Transverse colon (tissue), 4 donors: ENCODE data around the gene TRPM3. TPM values are rescaled to one million over a fixed set of nuclear protein-coding genes. Genes with fewer than 3 reads are reported as not detected.

Source experiments
- DNase-seq: peaks from one replicate; pipeline ENCODE4 v3.0.0-alpha.2; 2019
- H3K27ac ChIP-seq, 4 donors: fragments of 200-600 bp; sonication (generic); 2 replicates each; pipeline ENCODE4 v1.5.1; 2016 to 2018; ENCODE audit warnings: inconsistent platforms in 4 of 4
- H3K27me3 ChIP-seq: fragments of 200-600 bp; sonication (generic); 2 replicates; pipeline ENCODE4 v1.5.1; 2017; ENCODE audit warnings: inconsistent platforms
- H3K36me3 ChIP-seq, 4 donors: fragments of 200-600 bp; sonication (generic); 2 replicates each; pipeline ENCODE4 v1.5.1; 2017 to 2019; ENCODE audit warnings: inconsistent platforms in 4 of 4
- H3K4me1 ChIP-seq, 4 donors: fragments of 200-600 bp; sonication (generic); 2 replicates each; pipeline ENCODE4 v1.5.1; 2017 to 2020; ENCODE audit warnings: inconsistent platforms in 4 of 4
- H3K4me3 ChIP-seq, 4 donors: fragments of 200-600 bp; sonication (generic); 1 replicate in 1 of 4; 2 replicates in 3 of 4; pipeline versions ENCODE4 v1.5.1 to v1.6.1; 2017 to 2019; ENCODE audit warnings: inconsistent platforms in 4 of 4
- H3K9me3 ChIP-seq, 2 donors: fragments of 200-600 bp; sonication (generic); 2 replicates each; pipeline ENCODE4 v1.5.1; 2017 to 2019; ENCODE audit warnings: inconsistent platforms in 2 of 2
- CTCF ChIP-seq, 5 experiments: fragments of 200-600 bp in 3 of 5; fragments of 450-650 bp in 2 of 5; sonication (generic) in 3 of 5; IDR thresholded peaks; 1 replicate in 2 of 5; 2 replicates in 3 of 5; pipeline ENCODE4 v1.5.1; 2016 to 2017; ENCODE audit warnings: antibody characterized with exemption in 5 of 5, inconsistent platforms in 3 of 5, mild to moderate bottlenecking in 2 of 5, moderate library complexity in 1 of 5
- EP300 ChIP-seq: sonication (generic); formaldehyde crosslinking; IDR thresholded peaks from one replicate; pipeline ENCODE4 v1.6.1; 2017; ENCODE audit warnings: antibody characterized with exemption, low read depth
- POLR2A ChIP-seq: fragments of 450-650 bp; IDR thresholded peaks from one replicate; pipeline ENCODE4 v1.6.1; 2016; ENCODE audit warnings: antibody characterized with exemption, mild to moderate bottlenecking, moderate library complexity
- POLR2AphosphoS5 ChIP-seq, 3 donors: sonication (generic); formaldehyde crosslinking; IDR thresholded peaks; one replicate each; pipeline ENCODE4 v1.6.1; 2016; ENCODE audit warnings: antibody characterized with exemption in 3 of 3
- WGBS, 2 donors: methylation state at CpG; one replicate each; pipeline ENCODE4 v1.1.5; 2018; ENCODE audit warnings: low coverage in 1 of 2; 5-methylcytosine and 5-hydroxymethylcytosine counted together
- in situ Hi-C, 4 donors: fragments of 200-750 bp; cut with MboI; loops; one replicate each; pipeline versions ENCODE4 v1.15.0 to v1.15.1; 2017; ENCODE audit warnings: low sequenced_read_pairs in 3 of 4, low pct_ligation_motif_present in 1 of 4, low pct_unique_long_range_greater_than_20kb in 1 of 4
- intact Hi-C: fragments of 100-400 bp; cut with DNase I; formaldehyde crosslinking; loops from one replicate; pipeline ENCODE4 v1.15.1; 2023; ENCODE audit warnings: low total_unique reads
- total RNA-seq, 4 donors: library from RNA; depleted of rRNA; stranded (reverse); fragments of >200 nt; gene quantifications; one replicate each; pipeline ENCODE4 v1.1.0, GENCODE V29; 2016

TRPM3 gene
- total RNA-seq, 4 donors from 2014 or later, result 0.16 to 1.2 (median 0.32) TPM

- Histone ChIP-seq H3K36me3 (no peaks in the 10 kb centered on the region), H3K27me3 (peaks cover 3% of the 10 kb centered on the region), H3K4me3 (no peak overlapping the region), H3K27ac (no peak overlapping the region), H3K9me3 (no peaks in the 10 kb centered on the region), H3K4me1 (no peaks in the 10 kb centered on the region)
- intact Hi-C loops (no loop called here), in situ Hi-C loops (loop anchor here in 1 of 4 donors (25.0 kb wide), 1 partner anchor 94 kb away; no protein-coding TSS in a partner anchor)
- no peak for DNase-seq
- whole genome bisulfite sequencing, 2 donors, result 80 to 85% methylated on average over 1 of the region's 1 CpG
- TF ChIP-seq POLR2AphosphoS5 (IDR thresholded peaks at IDR 0.05) (no peak), CTCF (IDR thresholded peaks at IDR 0.05) (no peak), EP300 (no peak), POLR2A (no peak)
These were observed 253.4 kb downstream of the TRPM3 start for GRCh38 chr9:70868041-70868440.

GRCh38 chr9:70865471-70865870 lies 255.9 kb downstream of the TRPM3 start:
- Histone ChIP-seq H3K27me3 (peaks cover 3% of the 10 kb centered on the region), H3K4me3 (no peak overlapping the region), H3K4me1 (no peaks in the 10 kb centered on the region), H3K27ac (no peak overlapping the region), H3K9me3 (no peaks in the 10 kb centered on the region), H3K36me3 (no peaks in the 10 kb centered on the region)
- 75% methylated on average over 2 of the region's 2 CpGs; no CpG with 5 or more reads in 1 of the 2 donors for WGBS, 2 donors
- in situ Hi-C loops, result loop anchor here in 1 of 4 donors (25.0 kb wide), 1 partner anchor 97 kb away; no protein-coding TSS in a partner anchor
- TF ChIP-seq CTCF (IDR thresholded peaks at IDR 0.05), result no peak
- no peak for TF ChIP-seq POLR2AphosphoS5 (IDR thresholded peaks at IDR 0.05)
- no peak for TF ChIP-seq EP300
- no peak for TF ChIP-seq POLR2A
- no peak for DNase-seq
- intact Hi-C loops, result no loop called here

- Histone ChIP-seq H3K27ac (no peak overlapping the region), H3K4me1 (no peaks in the 10 kb centered on the region), H3K27me3 (no peaks in the 10 kb centered on the region), H3K4me3 (no peak overlapping the region), H3K36me3 (no peaks in the 10 kb centered on the region), H3K9me3 (no peaks in the 10 kb centered on the region)
- WGBS, 2 donors, result 48 to 69% methylated on average over 4 of the region's 4 CpGs
- intact Hi-C loops, result no loop called here
- in situ Hi-C loops, result loop anchor here in 1 of 4 donors (25.0 kb wide), 1 partner anchor 101 kb away; no protein-coding TSS in a partner anchor
- TF ChIP-seq CTCF (IDR thresholded peaks at IDR 0.05) (no peak), EP300 (no peak), POLR2A (no peak), POLR2AphosphoS5 (IDR thresholded peaks at IDR 0.05) (no peak)
- no peak for DNase-seq
These were observed 259.6 kb downstream of the TRPM3 start for GRCh38 chr9:70861797-70862196.

- no peak for TF ChIP-seq POLR2A
- TF ChIP-seq EP300, result no peak
- no peak for TF ChIP-seq CTCF (IDR thresholded peaks at IDR 0.05)
- TF ChIP-seq POLR2AphosphoS5 (IDR thresholded peaks at IDR 0.05), result no peak
- DNase-seq, result no peak
- H3K27ac ChIP-seq, result no peak overlapping the region
- no peaks in the 10 kb centered on the region for H3K36me3 ChIP-seq
- H3K27me3 ChIP-seq, result no peaks in the 10 kb centered on the region
- H3K9me3 ChIP-seq, result no peaks in the 10 kb centered on the region
- no peaks in the 10 kb centered on the region for H3K4me1 ChIP-seq
- in situ Hi-C loops, result loop anchor here in 1 of 4 donors (25.0 kb wide), 1 partner anchor 101 kb away; no protein-coding TSS in a partner anchor
- intact Hi-C loops, result no loop called here
- H3K4me3 ChIP-seq, result no peak overlapping the region
- WGBS, 2 donors, result 61% methylated on average over 3 of the region's 3 CpGs; no CpG with 5 or more reads in 1 of the 2 donors
These were observed 260.0 kb downstream of the TRPM3 start for GRCh38 chr9:70861376-70861775.
